Nephron (organoid): Measurements from ENCODE around the gene SPDEF.

ENCODE experiments used
- H3K27ac Mint-ChIP-seq, 3 experiments: 2 replicates each; pipeline ENCODE4 v1.8.0; 2020; ENCODE audit warnings: mixed read lengths in 3 of 3, mild to moderate bottlenecking in 2 of 3, moderate library complexity in 1 of 3
- H3K27me3 Mint-ChIP-seq: 2 replicates; pipeline ENCODE4 v1.8.0; 2021; ENCODE audit warnings: low read depth, mild to moderate bottlenecking, moderate library complexity, mixed read lengths
- H3K36me3 Mint-ChIP-seq: 2 replicates; pipeline ENCODE4 v1.8.0; 2020; ENCODE audit warnings: low read depth, mixed read lengths
- H3K4me1 Mint-ChIP-seq: 2 replicates; pipeline ENCODE4 v1.8.0; 2020; ENCODE audit warnings: mixed read lengths
- H3K4me3 Mint-ChIP-seq, 3 experiments: 2 replicates each; pipeline ENCODE4 v1.8.0; 2020; ENCODE audit warnings: mild to moderate bottlenecking in 3 of 3, mixed read lengths in 3 of 3, moderate library complexity in 2 of 3
- H3K9me3 Mint-ChIP-seq: 2 replicates; pipeline ENCODE4 v1.8.0; 2020; ENCODE audit warnings: mixed read lengths
- TF ChIP-seq, protein P1 (sequence below), 3 experiments: fragments of 200-600 bp; sonication (generic); IDR thresholded peaks; one replicate each; pipeline ENCODE4 v1.5.0; 2021; ENCODE audit warnings: antibody characterized with exemption in 3 of 3; ENCODE audit not compliant: unreplicated experiment in 3 of 3

Gene SPDEF

DNA sequence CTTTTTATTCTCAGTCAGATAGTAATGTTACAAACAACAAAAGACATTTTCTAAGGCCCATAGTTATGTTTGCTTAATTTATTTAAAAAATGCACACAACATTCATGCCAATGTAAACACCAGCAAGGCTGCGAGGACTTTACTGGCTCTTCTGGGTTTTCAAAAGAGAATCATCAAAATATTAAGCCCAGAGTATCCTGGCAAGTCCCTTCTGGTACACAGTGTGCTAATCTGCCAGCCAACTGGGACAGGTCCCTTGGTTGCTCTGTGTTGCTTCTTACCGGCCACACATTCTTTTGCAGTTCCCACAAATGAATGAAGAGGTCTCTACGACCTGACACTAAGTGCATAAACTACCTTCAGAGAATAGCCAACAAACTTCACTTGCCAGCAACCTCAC, 42.6 kb upstream of the SPDEF start:
- Mint-ChIP-seq H3K27ac (no peak overlapping the region), H3K36me3 (peaks cover 5% of the 10 kb centered on the region), H3K27me3 (no peaks in the 10 kb centered on the region), H3K9me3 (no peaks in the 10 kb centered on the region), H3K4me1 (peaks cover 17% of the 10 kb centered on the region), H3K4me3 (no peak overlapping the region)
- TF ChIP-seq, protein P1, sequence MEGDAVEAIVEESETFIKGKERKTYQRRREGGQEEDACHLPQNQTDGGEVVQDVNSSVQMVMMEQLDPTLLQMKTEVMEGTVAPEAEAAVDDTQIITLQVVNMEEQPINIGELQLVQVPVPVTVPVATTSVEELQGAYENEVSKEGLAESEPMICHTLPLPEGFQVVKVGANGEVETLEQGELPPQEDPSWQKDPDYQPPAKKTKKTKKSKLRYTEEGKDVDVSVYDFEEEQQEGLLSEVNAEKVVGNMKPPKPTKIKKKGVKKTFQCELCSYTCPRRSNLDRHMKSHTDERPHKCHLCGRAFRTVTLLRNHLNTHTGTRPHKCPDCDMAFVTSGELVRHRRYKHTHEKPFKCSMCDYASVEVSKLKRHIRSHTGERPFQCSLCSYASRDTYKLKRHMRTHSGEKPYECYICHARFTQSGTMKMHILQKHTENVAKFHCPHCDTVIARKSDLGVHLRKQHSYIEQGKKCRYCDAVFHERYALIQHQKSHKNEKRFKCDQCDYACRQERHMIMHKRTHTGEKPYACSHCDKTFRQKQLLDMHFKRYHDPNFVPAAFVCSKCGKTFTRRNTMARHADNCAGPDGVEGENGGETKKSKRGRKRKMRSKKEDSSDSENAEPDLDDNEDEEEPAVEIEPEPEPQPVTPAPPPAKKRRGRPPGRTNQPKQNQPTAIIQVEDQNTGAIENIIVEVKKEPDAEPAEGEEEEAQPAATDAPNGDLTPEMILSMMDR (IDR thresholded peaks at IDR 0.05; ENCODE audit: unreplicated experiment in 3 of 3): no peak

DNA sequence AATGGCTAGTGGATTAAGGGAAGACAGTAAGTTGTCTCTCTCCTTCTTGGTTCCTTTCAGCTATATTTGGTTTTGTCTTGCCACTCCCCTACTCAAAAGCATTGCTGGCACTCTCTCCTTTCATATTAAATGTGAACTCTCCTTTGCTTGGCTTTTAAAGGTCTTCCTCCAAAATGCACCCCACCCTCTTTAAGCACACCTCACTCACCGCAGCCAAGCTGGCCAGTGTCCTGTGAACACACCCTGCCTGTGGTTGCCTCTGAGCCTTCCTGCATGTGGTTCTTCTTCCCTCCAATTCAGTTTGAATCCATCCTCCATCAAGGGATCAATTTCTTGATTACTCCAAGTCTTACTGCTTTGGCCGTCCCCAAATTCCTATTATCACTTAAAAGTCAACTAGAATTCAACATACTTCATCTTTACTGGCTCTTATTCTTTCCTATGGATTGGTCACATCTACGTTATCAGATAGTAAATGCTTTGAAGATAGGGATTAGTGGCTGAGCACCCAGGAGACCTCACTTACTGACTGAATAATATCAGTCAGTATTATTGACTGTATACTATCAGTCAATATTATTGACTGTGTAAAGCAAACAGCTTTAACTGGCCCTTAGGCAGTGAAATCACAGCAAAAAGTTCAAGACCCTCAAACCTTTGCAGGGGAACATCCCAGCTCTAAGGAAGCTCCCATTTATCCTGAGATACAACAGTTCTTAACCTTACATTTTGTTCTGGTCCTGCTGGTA, 41.6 kb upstream of the SPDEF start:
- Mint-ChIP-seq H3K27ac (no peak overlapping the region), H3K4me1 (peaks cover 20% of the 10 kb centered on the region), H3K9me3 (no peaks in the 10 kb centered on the region), H3K27me3 (no peaks in the 10 kb centered on the region), H3K36me3 (peaks cover 7% of the 10 kb centered on the region), H3K4me3 (no peak overlapping the region)
- TF ChIP-seq, protein P1 (IDR thresholded peaks at IDR 0.05; ENCODE audit: unreplicated experiment in 3 of 3): no peak

DNA sequence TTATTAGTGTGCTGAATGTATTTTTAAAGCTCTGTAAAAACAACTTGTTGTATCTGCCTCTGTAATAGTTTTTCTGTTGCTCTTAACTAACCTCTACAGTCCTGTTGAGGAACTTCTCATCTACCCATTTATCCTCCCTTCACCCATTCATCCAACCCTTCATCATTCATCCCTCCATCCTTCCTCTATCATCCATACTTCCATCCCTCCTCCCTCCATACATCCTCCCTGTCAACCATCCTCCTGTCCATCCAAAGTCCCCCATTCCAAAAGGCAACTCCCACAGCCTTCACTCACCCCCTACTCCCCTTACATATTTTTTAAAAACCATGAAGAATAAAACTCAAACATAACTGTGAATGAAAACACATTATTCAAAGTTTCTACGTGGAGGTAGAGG, 40.7 kb upstream of the SPDEF start:
- no peaks in the 10 kb centered on the region for H3K27me3 Mint-ChIP-seq
- TF ChIP-seq, protein P1 (IDR thresholded peaks at IDR 0.05; ENCODE audit: unreplicated experiment in 3 of 3): no peak
- peaks cover 15% of the 10 kb centered on the region for H3K4me1 Mint-ChIP-seq
- peaks cover 7% of the 10 kb centered on the region for H3K36me3 Mint-ChIP-seq
- no peak overlapping the region for H3K27ac Mint-ChIP-seq
- H3K9me3 Mint-ChIP-seq: no peaks in the 10 kb centered on the region
- no peak overlapping the region for H3K4me3 Mint-ChIP-seq

DNA sequence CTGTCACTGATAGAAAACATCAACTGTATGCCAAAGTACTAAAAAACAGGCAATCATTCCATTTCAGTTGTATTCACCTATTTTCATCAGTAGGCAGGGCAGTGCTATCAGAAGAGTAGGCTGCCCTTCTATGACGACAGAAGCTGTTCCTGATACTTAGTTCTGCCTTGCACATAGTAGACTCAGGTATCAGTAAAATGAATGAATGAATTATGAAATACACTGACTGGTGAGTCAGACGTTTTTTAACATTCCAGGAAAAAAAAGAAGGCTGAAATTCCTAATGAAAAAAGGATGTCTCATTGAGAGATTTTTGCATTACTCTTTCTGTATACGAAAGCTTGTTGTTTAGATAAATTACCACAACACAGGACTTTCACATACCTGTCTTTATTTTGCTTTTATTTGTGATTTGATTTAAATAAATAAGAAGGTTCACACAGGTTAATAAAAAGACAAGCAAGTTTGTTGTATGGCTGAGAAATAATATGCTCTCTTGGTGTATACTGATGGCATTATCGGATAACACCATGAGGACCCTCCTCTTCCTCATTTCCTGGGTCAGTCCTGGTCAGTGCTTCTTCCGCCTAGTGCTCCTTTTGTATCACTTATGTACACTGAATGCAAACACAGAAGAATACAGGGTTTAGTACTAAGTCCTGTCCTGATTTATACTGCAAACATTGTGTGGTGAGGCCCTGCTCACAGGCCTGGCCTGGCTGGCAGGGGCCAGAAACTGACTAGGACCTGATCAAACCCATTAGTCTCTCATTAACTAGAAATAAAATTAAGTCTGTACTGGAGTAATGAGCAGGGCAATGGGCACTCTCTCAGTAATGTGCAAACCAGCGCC, 39.4 kb upstream of the SPDEF start:
- Mint-ChIP-seq H3K36me3 (peaks cover 7% of the 10 kb centered on the region), H3K27me3 (no peaks in the 10 kb centered on the region), H3K27ac (no peak overlapping the region)

DNA sequence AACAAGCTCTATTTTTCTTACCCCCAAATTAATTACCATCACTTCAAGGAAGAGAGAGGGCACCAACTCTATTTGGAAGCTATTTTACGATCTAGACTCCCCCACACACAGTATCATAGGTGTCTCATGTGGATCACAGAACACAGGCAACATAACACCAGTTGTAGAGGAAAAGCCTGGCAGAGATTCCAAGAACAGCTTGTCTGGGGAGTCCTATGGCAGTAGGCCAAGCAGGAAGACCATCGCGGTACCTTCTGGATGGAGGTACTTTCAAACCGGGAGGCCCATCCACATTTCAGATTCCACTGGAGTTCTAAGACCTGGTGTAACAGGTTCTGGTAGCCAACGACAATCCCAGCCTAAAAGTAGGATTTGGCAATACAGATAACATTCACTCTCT, 37.6 kb upstream of the SPDEF start:
- Mint-ChIP-seq H3K36me3 (peaks cover 12% of the 10 kb centered on the region), H3K4me3 (no peak overlapping the region), H3K27me3 (no peaks in the 10 kb centered on the region), H3K4me1 (peaks cover 29% of the 10 kb centered on the region), H3K27ac (no peak overlapping the region), H3K9me3 (no peaks in the 10 kb centered on the region)
- TF ChIP-seq, protein P1 (IDR thresholded peaks at IDR 0.05; ENCODE audit: unreplicated experiment in 3 of 3): no peak

More for the DNA sequence above, 39.4 kb upstream of the SPDEF start:
- TF ChIP-seq, protein P1 (IDR thresholded peaks at IDR 0.05; ENCODE audit: unreplicated experiment in 3 of 3): no peak
- no peak overlapping the region for H3K4me3 Mint-ChIP-seq
- no peaks in the 10 kb centered on the region for H3K9me3 Mint-ChIP-seq
- H3K4me1 Mint-ChIP-seq: peaks cover 19% of the 10 kb centered on the region
